Peyer's patch (tissue), 4 donors: ENCODE results near the gene GRIP1.

Experiments
- POLR2A ChIP-seq, 2 donors: fragments of 450-650 bp; IDR thresholded peaks; one replicate each; pipeline ENCODE4 v1.5.1; 2017; ENCODE audit warnings: antibody characterized with exemption in 2 of 2, mild to moderate bottlenecking in 2 of 2, moderate library complexity in 2 of 2
- TF ChIP-seq, protein P1 (sequence below), 6 experiments: fragments of 450-650 bp in 4 of 6; fragments of 200-600 bp in 2 of 6; sonication (generic) in 1 of 6; IDR thresholded peaks; one replicate each; pipeline ENCODE4 v1.5.1; 2017 to 2019; ENCODE audit warnings: antibody characterized with exemption in 6 of 6, mild to moderate bottlenecking in 3 of 6, moderate library complexity in 1 of 6

DNA sequence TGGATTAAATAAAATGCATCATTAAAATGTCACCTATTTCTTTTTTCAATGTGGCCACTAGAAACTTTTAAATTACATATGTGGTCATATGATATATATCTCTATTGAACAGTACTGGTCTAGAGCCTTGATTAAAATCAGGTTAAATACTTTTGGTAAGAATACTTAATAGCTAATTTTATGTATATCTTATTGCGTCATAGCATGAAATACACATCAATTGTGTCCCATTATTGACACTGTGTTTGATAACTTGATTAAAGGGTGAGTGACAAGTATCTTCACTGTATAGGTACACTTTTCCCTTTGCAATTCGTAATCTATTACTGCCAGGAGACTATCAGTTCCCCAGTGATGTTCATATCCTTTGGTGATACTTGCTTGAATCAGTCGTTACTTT lies 381.0 kb downstream of the GRIP1 start:
- TF ChIP-seq, protein P1, sequence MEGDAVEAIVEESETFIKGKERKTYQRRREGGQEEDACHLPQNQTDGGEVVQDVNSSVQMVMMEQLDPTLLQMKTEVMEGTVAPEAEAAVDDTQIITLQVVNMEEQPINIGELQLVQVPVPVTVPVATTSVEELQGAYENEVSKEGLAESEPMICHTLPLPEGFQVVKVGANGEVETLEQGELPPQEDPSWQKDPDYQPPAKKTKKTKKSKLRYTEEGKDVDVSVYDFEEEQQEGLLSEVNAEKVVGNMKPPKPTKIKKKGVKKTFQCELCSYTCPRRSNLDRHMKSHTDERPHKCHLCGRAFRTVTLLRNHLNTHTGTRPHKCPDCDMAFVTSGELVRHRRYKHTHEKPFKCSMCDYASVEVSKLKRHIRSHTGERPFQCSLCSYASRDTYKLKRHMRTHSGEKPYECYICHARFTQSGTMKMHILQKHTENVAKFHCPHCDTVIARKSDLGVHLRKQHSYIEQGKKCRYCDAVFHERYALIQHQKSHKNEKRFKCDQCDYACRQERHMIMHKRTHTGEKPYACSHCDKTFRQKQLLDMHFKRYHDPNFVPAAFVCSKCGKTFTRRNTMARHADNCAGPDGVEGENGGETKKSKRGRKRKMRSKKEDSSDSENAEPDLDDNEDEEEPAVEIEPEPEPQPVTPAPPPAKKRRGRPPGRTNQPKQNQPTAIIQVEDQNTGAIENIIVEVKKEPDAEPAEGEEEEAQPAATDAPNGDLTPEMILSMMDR (IDR thresholded peaks at IDR 0.05) = no peak
- no peak for TF ChIP-seq POLR2A (IDR thresholded peaks at IDR 0.05)
